IMR-90 (cell line): ENCODE measurements around the gene PARG. TPM values are rescaled to one million over a fixed set of nuclear protein-coding genes. Genes with fewer than 3 reads are reported as not detected.
"Not testable (repeated sequence)": the region's sequence is repeated elsewhere in the genome, so short reads cannot be mapped to it uniquely, and the experiment has no call there.

Experiments used
- ATAC-seq: fragments of 200-7000 bp; cut with Tn5 transposase; 2 replicates; pipeline ENCODE4 v1.9.1; 2020; ENCODE audit warnings: low read depth, mild to moderate bottlenecking, moderate library complexity
- BruUV-seq: library from RNA; stranded (reverse); fragments of 400-500 nt; replicated peaks from 2 replicates; lab custom pipeline; 2021; lab: Mats Ljungman, UMichigan
- CTCF ChIA-PET: fragments of 300-600 bp; formaldehyde crosslinking; extraction: SDS; loops from one replicate; lab custom pipeline; 2021; ENCODE audit warnings: antibody characterized with exemption; lab: Yijun Ruan, JAX
- POLR2A ChIA-PET: fragments of 300-600 bp; sonication (Branson Sonifier 250); formaldehyde crosslinking; loops from one replicate; lab custom pipeline; 2022; ENCODE audit warnings: antibody characterized with exemption; ENCODE audit not compliant: unreplicated experiment; lab: Charles Lee
- DNase-seq: peaks from one replicate; pipeline ENCODE4 v3.0.0; 2013
- H2AFZ ChIP-seq: replicated peaks from 2 replicates; pipeline ENCODE3; 2013; ENCODE audit warnings: low read length, mild to moderate bottlenecking; ENCODE audit not compliant: poor library complexity
- H2AK5ac ChIP-seq: 2 replicates; pipeline ENCODE4 v1.6.1; 2013; ENCODE audit warnings: low read depth, low read length, inconsistent platforms
- H2AK9ac ChIP-seq: replicated peaks from 2 replicates; pipeline ENCODE3; 2013; ENCODE audit warnings: mild to moderate bottlenecking, low read depth, low read length, moderate library complexity; ENCODE audit not compliant: poor library complexity
- H2BK120ac ChIP-seq: 2 replicates; pipeline ENCODE4 v1.6.1; 2013; ENCODE audit warnings: low read depth, low read length, inconsistent platforms
- H2BK15ac ChIP-seq: 3 replicates; pipeline ENCODE4 v1.6.1; 2013; ENCODE audit warnings: low read depth, low read length, inconsistent platforms
- H2BK20ac ChIP-seq: 2 replicates; pipeline ENCODE4 v1.6.1; 2013; ENCODE audit warnings: low read depth, mild to moderate bottlenecking, inconsistent platforms, low read length, moderate library complexity
- H2BK5ac ChIP-seq: 2 replicates; pipeline ENCODE4 v1.6.1; 2013; ENCODE audit warnings: mild to moderate bottlenecking, low read depth, low read length, inconsistent platforms; ENCODE audit not compliant: poor library complexity, severe bottlenecking
- H3K14ac ChIP-seq: replicated peaks from 2 replicates; pipeline ENCODE4 v1.6.1; 2013; ENCODE audit warnings: low read depth, low read length, inconsistent platforms
- H3K18ac ChIP-seq: 2 replicates; pipeline ENCODE4 v1.6.1; 2013; ENCODE audit warnings: low read depth, low read length, control low read depth
- H3K23ac ChIP-seq: 2 replicates; pipeline ENCODE4 v1.6.1; 2013; ENCODE audit warnings: low read depth, low read length, inconsistent platforms
- H3K27ac ChIP-seq: 2 replicates; pipeline ENCODE4 v1.5.1; 2013; ENCODE audit warnings: mild to moderate bottlenecking, control low read depth, low read length; ENCODE audit not compliant: insufficient read depth
- H3K27me3 ChIP-seq: 2 replicates; pipeline ENCODE4 v1.6.1; 2013; ENCODE audit warnings: low read length; ENCODE audit not compliant: control insufficient read depth, insufficient read depth
- H3K36me3 ChIP-seq: 2 replicates; pipeline ENCODE4 v1.6.1; 2013; ENCODE audit warnings: low read length, mixed read lengths; ENCODE audit not compliant: control insufficient read depth, insufficient read depth
- H3K4ac ChIP-seq: 2 replicates; pipeline ENCODE4 v1.6.1; 2013; ENCODE audit warnings: low read depth, low read length, inconsistent platforms
- H3K4me1 ChIP-seq: 2 replicates; pipeline ENCODE4 v1.6.1; 2013; ENCODE audit warnings: low read length, mixed read lengths; ENCODE audit not compliant: control insufficient read depth, insufficient read depth
- H3K4me2 ChIP-seq: 2 replicates; pipeline ENCODE4 v1.6.1; 2013; ENCODE audit warnings: low read depth, mild to moderate bottlenecking, control low read depth, low read length, moderate library complexity
- H3K4me3 ChIP-seq: 2 replicates; pipeline ENCODE4 v1.5.1; 2013; ENCODE audit warnings: low read depth, mild to moderate bottlenecking, control low read depth, low read length, moderate library complexity; ENCODE audit not compliant: insufficient read depth
- H3K56ac ChIP-seq: 2 replicates; pipeline ENCODE4 v1.6.1; 2013; ENCODE audit warnings: low read length, inconsistent platforms; ENCODE audit not compliant: insufficient read depth; ENCODE audit errors: extremely low read depth
- H3K79me1 ChIP-seq, 2 experiments: 2 replicates each; pipeline ENCODE4 v1.6.1; 2013; ENCODE audit warnings: low read length in 2 of 2, inconsistent platforms in 1 of 2, low read depth in 1 of 2
- H3K9ac ChIP-seq: 2 replicates; pipeline ENCODE4 v1.6.1; 2013; ENCODE audit warnings: low read depth, low read length, control low read depth
- H3K9me1 ChIP-seq: 2 replicates; pipeline ENCODE4 v1.6.1; 2013; ENCODE audit warnings: low read length, inconsistent platforms; ENCODE audit not compliant: insufficient read depth
- H3K9me3 ChIP-seq: 2 replicates; pipeline ENCODE4 v1.6.1; 2013; ENCODE audit warnings: low read length; ENCODE audit not compliant: control insufficient read depth, insufficient read depth
- H4K20me1 ChIP-seq: 2 replicates; pipeline ENCODE4 v1.6.1; 2013; ENCODE audit warnings: low read length, inconsistent platforms; ENCODE audit not compliant: insufficient read depth
- H4K5ac ChIP-seq: 2 replicates; pipeline ENCODE4 v1.6.1; 2013; ENCODE audit warnings: mild to moderate bottlenecking, low read depth, low read length, control low read depth
- H4K8ac ChIP-seq, 2 experiments: 2 replicates each; pipeline ENCODE4 v1.6.1; 2013; ENCODE audit warnings: low read depth in 2 of 2, low read length in 2 of 2, control low read depth in 1 of 2, inconsistent platforms in 1 of 2
- H4K91ac ChIP-seq: 2 replicates; pipeline ENCODE4 v1.6.1; 2013; ENCODE audit warnings: low read depth, low read length, inconsistent platforms; ENCODE audit not compliant: insufficient read depth
- WGBS, 2 experiments: methylation state at CpG; one replicate each; pipeline versions ENCODE4 v1.1.5 to v1.1.7; 2013; ENCODE audit warnings: missing lambda C conversion rate in 2 of 2; ENCODE audit not compliant: insufficient read length in 1 of 2; ENCODE audit errors: extremely low coverage in 2 of 2; 5-methylcytosine and 5-hydroxymethylcytosine counted together
- dilution Hi-C: fragments of 300-500 bp; cut with HindIII; formaldehyde crosslinking; loops from one replicate; pipeline ENCODE4 v1.14.3; 2018; ENCODE audit warnings: low sequenced_read_pairs; ENCODE audit not compliant: unreplicated experiment
- in situ Hi-C: fragments of 300-500 bp; cut with MboI; formaldehyde crosslinking; loops from 3 replicates; pipeline ENCODE4 v1.14.3; 2019; ENCODE audit warnings: low sequenced_read_pairs, inconsistent platforms, mixed read lengths
- intact Hi-C: fragments of 100-400 bp; cut with micrococcal nuclease; formaldehyde crosslinking; loops from 2 replicates; pipeline ENCODE4 v1.10.0; 2022
- polyA plus RNA-seq, 3 experiments: library from polyadenylated mRNA; depleted of rRNA; stranded (reverse); fragments of >200 nt; gene quantifications; 2 replicates each; pipeline ENCODE4 v1.2.3, GENCODE V29; 2012; ENCODE audit warnings: low replicate concordance in 1 of 3
- total RNA-seq: library from RNA; depleted of rRNA; stranded (reverse); fragments of >200 nt; gene quantifications from 2 replicates; pipeline ENCODE4 v1.2.3, GENCODE V29; 2012

PARG gene
- total and polyA plus RNA-seq, 2 of the 4 experiments (the other 2 are of a cell fraction): 8.6 to 24.4 TPM

- dilution Hi-C loops, H3K9ac ChIP-seq: not testable (repeated sequence)
- intact Hi-C loops: loop anchor here (5.0 kb wide), 1 partner anchor 298 kb away; no protein-coding TSS in a partner anchor
Observed at GRCh38 chr10:49890025-49890424, 51.8 kb downstream of the PARG start.

GRCh38 chr10:49884739-49885331 is 57.0 kb downstream of the PARG start:
- H3K79me1 ChIP-seq, POLR2A ChIA-PET, H3K18ac ChIP-seq: not testable (repeated sequence)

More at GRCh38 chr10:49890025-49890424, 51.8 kb downstream of the PARG start:
- H3K79me1 ChIP-seq, H2BK5ac ChIP-seq, H3K4me1 ChIP-seq, H3K14ac ChIP-seq, H3K36me3 ChIP-seq, H3K9me1 ChIP-seq, H2BK120ac ChIP-seq, DNase-seq, POLR2A ChIA-PET, H2AK9ac ChIP-seq, H2AK5ac ChIP-seq, H3K9me3 ChIP-seq, H3K27ac ChIP-seq, H3K18ac ChIP-seq, BruUV-seq, H3K56ac ChIP-seq, H4K20me1 ChIP-seq, H3K27me3 ChIP-seq, in situ Hi-C loops, H4K91ac ChIP-seq, H2BK20ac ChIP-seq, H2AFZ ChIP-seq, H3K4me3 ChIP-seq, H3K4me2 ChIP-seq, H3K4ac ChIP-seq, CTCF ChIA-PET, H4K5ac ChIP-seq, H4K8ac ChIP-seq, H3K23ac ChIP-seq, H2BK15ac ChIP-seq: not testable (repeated sequence)
- WGBS, 2 experiments: no CpG with 5 or more reads among the region's 5 CpGs
- ATAC-seq: peak; percentile 48; the same call in 1 of the 2 replicates

More at GRCh38 chr10:49884739-49885331, 57.0 kb downstream of the PARG start:
- H2BK5ac ChIP-seq, H4K20me1 ChIP-seq, H3K4me3 ChIP-seq, H3K27ac ChIP-seq, H3K14ac ChIP-seq, intact Hi-C loops, H3K4ac ChIP-seq, H3K36me3 ChIP-seq, H3K27me3 ChIP-seq, H2AK9ac ChIP-seq, H4K5ac ChIP-seq, H2BK120ac ChIP-seq, H3K4me2 ChIP-seq, in situ Hi-C loops, H3K9me1 ChIP-seq, dilution Hi-C loops, H2AFZ ChIP-seq, H2BK15ac ChIP-seq, BruUV-seq, H2AK5ac ChIP-seq, DNase-seq, H4K91ac ChIP-seq, H3K23ac ChIP-seq, H4K8ac ChIP-seq, CTCF ChIA-PET, H3K9ac ChIP-seq, H3K4me1 ChIP-seq, H2BK20ac ChIP-seq, H3K56ac ChIP-seq, H3K9me3 ChIP-seq: not testable (repeated sequence)
- no CpG with 5 or more reads among the region's 3 CpGs for WGBS, 2 experiments
- peak; percentile 69 for ATAC-seq
